Nephron progenitor cell (in vitro differentiated cells): Measurements from ENCODE around the gene AP5S1.

ENCODE experiments used
- DNase-seq: peaks from one replicate; pipeline ENCODE4 v3.0.0; 2021
- H3K27ac Mint-ChIP-seq: 2 replicates; pipeline ENCODE4 v1.8.0; 2021; ENCODE audit warnings: mild to moderate bottlenecking, moderate library complexity, mixed read lengths
- H3K27me3 Mint-ChIP-seq: 2 replicates; pipeline ENCODE4 v1.8.0; 2021; ENCODE audit warnings: mild to moderate bottlenecking, low read depth, mixed read lengths; ENCODE audit not compliant: poor library complexity
- H3K36me3 Mint-ChIP-seq: 2 replicates; pipeline ENCODE4 v1.8.0; 2021; ENCODE audit warnings: low read depth, mixed read lengths
- H3K4me1 Mint-ChIP-seq: 2 replicates; pipeline ENCODE4 v1.8.0; 2021; ENCODE audit warnings: mixed read lengths
- H3K4me3 Mint-ChIP-seq: 2 replicates; pipeline ENCODE4 v1.8.0; 2021; ENCODE audit warnings: mild to moderate bottlenecking, moderate library complexity, mixed read lengths
- H3K9me3 Mint-ChIP-seq: 2 replicates; pipeline ENCODE4 v1.8.0; 2021; ENCODE audit warnings: mild to moderate bottlenecking, moderate library complexity, mixed read lengths
- CTCF ChIP-seq: fragments of 200-600 bp; sonication (generic); IDR thresholded peaks from 2 replicates; pipeline ENCODE4 v1.5.0; 2021; ENCODE audit warnings: antibody characterized with exemption

Gene AP5S1

GRCh38 chr20:3819411-3820047 lies 818 bp upstream of the AP5S1 start:
- peaks cover 32% of the 10 kb centered on the region for H3K4me1 Mint-ChIP-seq
- H3K27ac Mint-ChIP-seq: peak overlapping the region; percentile 45
- peak overlapping the region; percentile 90 for H3K4me3 Mint-ChIP-seq
- DNase-seq: no peak
- no peaks in the 10 kb centered on the region for H3K36me3 Mint-ChIP-seq
- TF ChIP-seq CTCF: no peak
- peaks cover 9% of the 10 kb centered on the region for H3K27me3 Mint-ChIP-seq
- H3K9me3 Mint-ChIP-seq: no peaks in the 10 kb centered on the region

- peak overlapping the region; percentile 90 for H3K4me3 Mint-ChIP-seq
- H3K4me1 Mint-ChIP-seq: peaks cover 32% of the 10 kb centered on the region
- H3K36me3 Mint-ChIP-seq: no peaks in the 10 kb centered on the region
- no peak for DNase-seq
- H3K27ac Mint-ChIP-seq: peak overlapping the region; percentile 97
- H3K27me3 Mint-ChIP-seq: peaks cover 6% of the 10 kb centered on the region
- TF ChIP-seq CTCF: no peak
- H3K9me3 Mint-ChIP-seq: no peaks in the 10 kb centered on the region
These were observed 767 bp downstream of the AP5S1 start for GRCh38 chr20:3820901-3821727.

- H3K27ac Mint-ChIP-seq: peak overlapping the region; percentile 61
- no peaks in the 10 kb centered on the region for H3K9me3 Mint-ChIP-seq
- no peak for TF ChIP-seq CTCF
- peak overlapping the region; percentile 90 for H3K4me3 Mint-ChIP-seq
- no peak for DNase-seq
- no peaks in the 10 kb centered on the region for H3K36me3 Mint-ChIP-seq
- H3K27me3 Mint-ChIP-seq: peaks cover 6% of the 10 kb centered on the region
- peaks cover 32% of the 10 kb centered on the region for H3K4me1 Mint-ChIP-seq
These were observed 1.6 kb downstream of the AP5S1 start for GRCh38 chr20:3821996-3822395.

GRCh38 chr20:3823881-3824280 lies 3.5 kb downstream of the AP5S1 start:
- no peak for TF ChIP-seq CTCF
- Mint-ChIP-seq H3K36me3 (no peaks in the 10 kb centered on the region), H3K4me1 (peaks cover 24% of the 10 kb centered on the region), H3K27ac (no peak overlapping the region), H3K4me3 (no peak overlapping the region), H3K27me3 (peaks cover 6% of the 10 kb centered on the region), H3K9me3 (no peaks in the 10 kb centered on the region)
- no peak for DNase-seq

GRCh38 chr20:3825526-3825925 lies 5.2 kb downstream of the AP5S1 start:
- Mint-ChIP-seq H3K36me3 (peaks cover 2% of the 10 kb centered on the region), H3K27me3 (peaks cover 6% of the 10 kb centered on the region), H3K4me3 (no peak overlapping the region), H3K9me3 (no peaks in the 10 kb centered on the region), H3K4me1 (peaks cover 13% of the 10 kb centered on the region), H3K27ac (no peak overlapping the region)
- DNase-seq: no peak
- TF ChIP-seq CTCF: no peak
